ENCODE data around the gene SNX3.

DNA sequence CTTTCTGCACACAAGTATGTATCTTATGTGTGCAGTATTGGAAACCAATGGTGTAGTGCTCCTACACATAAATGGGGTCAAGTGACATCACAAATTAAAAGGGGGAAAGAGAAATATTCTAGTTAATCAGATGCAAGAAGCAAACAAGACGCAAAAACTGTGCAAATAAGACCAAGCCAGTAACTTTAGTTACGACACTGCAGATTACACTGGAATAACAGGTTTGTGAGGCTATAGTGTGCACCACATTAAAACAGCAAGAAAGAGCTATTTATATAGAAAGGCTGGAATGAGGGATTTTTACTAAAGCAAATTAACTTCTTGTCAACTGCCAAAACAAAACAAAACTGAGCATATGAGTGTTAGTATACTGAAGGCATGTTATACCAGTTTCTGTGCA, 49.2 kb downstream of the SNX3 start:
- no peak for TF ChIP-seq POLR2A (IDR thresholded peaks at IDR 0.05)
- TF ChIP-seq, protein P1, sequence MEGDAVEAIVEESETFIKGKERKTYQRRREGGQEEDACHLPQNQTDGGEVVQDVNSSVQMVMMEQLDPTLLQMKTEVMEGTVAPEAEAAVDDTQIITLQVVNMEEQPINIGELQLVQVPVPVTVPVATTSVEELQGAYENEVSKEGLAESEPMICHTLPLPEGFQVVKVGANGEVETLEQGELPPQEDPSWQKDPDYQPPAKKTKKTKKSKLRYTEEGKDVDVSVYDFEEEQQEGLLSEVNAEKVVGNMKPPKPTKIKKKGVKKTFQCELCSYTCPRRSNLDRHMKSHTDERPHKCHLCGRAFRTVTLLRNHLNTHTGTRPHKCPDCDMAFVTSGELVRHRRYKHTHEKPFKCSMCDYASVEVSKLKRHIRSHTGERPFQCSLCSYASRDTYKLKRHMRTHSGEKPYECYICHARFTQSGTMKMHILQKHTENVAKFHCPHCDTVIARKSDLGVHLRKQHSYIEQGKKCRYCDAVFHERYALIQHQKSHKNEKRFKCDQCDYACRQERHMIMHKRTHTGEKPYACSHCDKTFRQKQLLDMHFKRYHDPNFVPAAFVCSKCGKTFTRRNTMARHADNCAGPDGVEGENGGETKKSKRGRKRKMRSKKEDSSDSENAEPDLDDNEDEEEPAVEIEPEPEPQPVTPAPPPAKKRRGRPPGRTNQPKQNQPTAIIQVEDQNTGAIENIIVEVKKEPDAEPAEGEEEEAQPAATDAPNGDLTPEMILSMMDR (IDR thresholded peaks at IDR 0.05) = no peak

Measured in adrenal gland (tissue), 5 donors.